NB4 (cell line): ENCODE data around the gene SLC6A18.

ENCODE experiments used
- CTCF ChIP-seq: IDR thresholded peaks from one replicate; pipeline ENCODE4 v1.5.1; 2012; ENCODE audit warnings: low read depth, low read length
- MAX ChIP-seq: IDR thresholded peaks from 2 replicates; pipeline ENCODE4 v1.6.1; 2011; ENCODE audit warnings: low read depth, low read length
- POLR2A ChIP-seq: IDR thresholded peaks from 2 replicates; pipeline ENCODE4 v1.6.1; 2011; ENCODE audit warnings: mild to moderate bottlenecking; ENCODE audit not compliant: insufficient read length; ENCODE audit errors: extremely low read depth

- TF ChIP-seq CTCF = no peak
- no peak for TF ChIP-seq POLR2A
- no peak for TF ChIP-seq MAX
Observed at GRCh38 chr5:1294206-1294834, 69.1 kb downstream of the SLC6A18 start.
